Measurements from ENCODE around the gene NR1D1. TPM values are rescaled to one million over a fixed set of nuclear protein-coding genes. Genes with fewer than 3 reads are reported as not detected.
A peak's percentile ranks its signal among the peaks of the same experiment; 100 is the strongest.

The NR1D1 gene
- total and polyA plus RNA-seq, 2 of the 13 experiments (the other 11 are each of a cell fraction or from before 2014, with no cell fraction given): 2.1 to 2.7 TPM

- TF ChIP-seq POGK (CRISPR knock-in tag; conservative IDR thresholded peaks at IDR 0.05) (no peak), ZBTB4 (CRISPR knock-in tag; IDR thresholded peaks at IDR 0.05; ENCODE audit: borderline replicate concordance) (peak; percentile 24), RXRB (CRISPR knock-in tag; IDR thresholded peaks at IDR 0.05; ENCODE audit: borderline replicate concordance) (no peak), HNRNPL (IDR thresholded peaks at IDR 0.05; ENCODE audit: low read depth, low read length) (0 out of 2 replicates have a peak, but pooled peaks have one; percentile 13), ZNF512B (CRISPR knock-in tag; IDR thresholded peaks at IDR 0.05; ENCODE audit: borderline replicate concordance) (no peak), NONO (IDR thresholded peaks at IDR 0.05) (no peak), NONO (CRISPR knock-in tag; conservative IDR thresholded peaks at IDR 0.05) (0 out of 2 replicates have a peak, but pooled peaks have one; percentile 5), GATAD1 (CRISPR knock-in tag; IDR thresholded peaks at IDR 0.05) (no peak), ZMYM4 (CRISPR knock-in tag; IDR thresholded peaks at IDR 0.05) (no peak), ELF1 (CRISPR knock-in tag; IDR thresholded peaks at IDR 0.05) (no peak), NKX3-1 (CRISPR knock-in tag; IDR thresholded peaks at IDR 0.05) (0 out of 2 replicates have a peak, but pooled peaks have one; percentile 1), ZNF550 (CRISPR knock-in tag; IDR thresholded peaks at IDR 0.05; ENCODE audit: borderline replicate concordance) (peak; percentile 23), ZC3H4 (CRISPR knock-in tag; IDR thresholded peaks at IDR 0.05; ENCODE audit: borderline replicate concordance) (peak; percentile 37; the same call in 1 of the 2 replicates), THAP8 (CRISPR knock-in tag; IDR thresholded peaks at IDR 0.05; ENCODE audit: borderline replicate concordance) (no peak), SOX13 (IDR thresholded peaks at IDR 0.05) (no peak), SOX13 (CRISPR knock-in tag; conservative IDR thresholded peaks at IDR 0.05 in 1 of 2, IDR thresholded peaks at IDR 0.05 in 1 of 2) (0 out of 4 replicates have a peak, but pooled peaks of 1 of the 2 experiments have one; percentile 71), TIGD3 (CRISPR knock-in tag; IDR thresholded peaks at IDR 0.05; ENCODE audit: borderline replicate concordance) (0 out of 2 replicates have a peak, but pooled peaks have one; percentile 4), NFE2L2 (IDR thresholded peaks at IDR 0.05; ENCODE audit: low read length) (no peak)
These were observed 570 bp downstream of the NR1D1 start (continued) for GRCh38 chr17:40099619-40100418.
